ENCODE data around the gene BLM. TPM values are rescaled to one million over a fixed set of nuclear protein-coding genes. Genes with fewer than 3 reads are reported as not detected.

The BLM gene
- total RNA-seq, 1 donor from 2014 or later, result 11.5 TPM

GRCh38 chr15:90760661-90761232 is 43.6 kb downstream of the BLM start:
- H3K4me1 Mint-ChIP-seq (ENCODE audit: unreplicated experiment), result peaks cover 23% of the 10 kb centered on the region
- DNase-seq (ENCODE audit: low spot score), result no peak
- H3K36me3 Mint-ChIP-seq (ENCODE audit: low read depth, unreplicated experiment), result peaks cover 7% of the 10 kb centered on the region
- H3K9me3 Mint-ChIP-seq (ENCODE audit: unreplicated experiment), result no peaks in the 10 kb centered on the region
- no peak overlapping the region for H3K4me3 Mint-ChIP-seq (ENCODE audit: unreplicated experiment)
- no peak overlapping the region for H3K27ac Mint-ChIP-seq (ENCODE audit: unreplicated experiment)
- no peaks in the 10 kb centered on the region for H3K27me3 Mint-ChIP-seq (ENCODE audit: unreplicated experiment)
- no peak for TF ChIP-seq CTCF (IDR thresholded peaks at IDR 0.05; ENCODE audit: unreplicated experiment)

GRCh38 chr15:90761629-90762028 is 44.5 kb downstream of the BLM start:
- H3K27ac Mint-ChIP-seq (ENCODE audit: unreplicated experiment), result no peak overlapping the region
- no peaks in the 10 kb centered on the region for H3K9me3 Mint-ChIP-seq (ENCODE audit: unreplicated experiment)
- no peak for DNase-seq (ENCODE audit: low spot score)

GRCh38 chr15:90762109-90762508 is 45.0 kb downstream of the BLM start:
- Mint-ChIP-seq H3K27ac (ENCODE audit: unreplicated experiment) (no peak overlapping the region), H3K4me1 (ENCODE audit: unreplicated experiment) (peaks cover 21% of the 10 kb centered on the region), H3K9me3 (ENCODE audit: unreplicated experiment) (no peaks in the 10 kb centered on the region), H3K4me3 (ENCODE audit: unreplicated experiment) (no peak overlapping the region), H3K36me3 (ENCODE audit: low read depth, unreplicated experiment) (peaks cover 7% of the 10 kb centered on the region), H3K27me3 (ENCODE audit: unreplicated experiment) (no peaks in the 10 kb centered on the region)
- DNase-seq (ENCODE audit: low spot score), result no peak
- no peak for TF ChIP-seq CTCF (IDR thresholded peaks at IDR 0.05; ENCODE audit: unreplicated experiment)

More at GRCh38 chr15:90761629-90762028, 44.5 kb downstream of the BLM start:
- TF ChIP-seq CTCF (IDR thresholded peaks at IDR 0.05; ENCODE audit: unreplicated experiment), result no peak
- peaks cover 7% of the 10 kb centered on the region for H3K36me3 Mint-ChIP-seq (ENCODE audit: low read depth, unreplicated experiment)
- no peak overlapping the region for H3K4me3 Mint-ChIP-seq (ENCODE audit: unreplicated experiment)
- no peaks in the 10 kb centered on the region for H3K27me3 Mint-ChIP-seq (ENCODE audit: unreplicated experiment)
- H3K4me1 Mint-ChIP-seq (ENCODE audit: unreplicated experiment), result peaks cover 23% of the 10 kb centered on the region

GRCh38 chr15:90763366-90764099 is 46.4 kb downstream of the BLM start:
- TF ChIP-seq CTCF (IDR thresholded peaks at IDR 0.05; ENCODE audit: unreplicated experiment), result no peak
- peaks cover 12% of the 10 kb centered on the region for H3K4me1 Mint-ChIP-seq (ENCODE audit: unreplicated experiment)
- H3K27me3 Mint-ChIP-seq (ENCODE audit: unreplicated experiment), result no peaks in the 10 kb centered on the region
- no peak for DNase-seq (ENCODE audit: low spot score)
- no peak overlapping the region for H3K27ac Mint-ChIP-seq (ENCODE audit: unreplicated experiment)
- H3K36me3 Mint-ChIP-seq (ENCODE audit: low read depth, unreplicated experiment), result peaks cover 9% of the 10 kb centered on the region
- H3K4me3 Mint-ChIP-seq (ENCODE audit: unreplicated experiment), result no peak overlapping the region
- H3K9me3 Mint-ChIP-seq (ENCODE audit: unreplicated experiment), result no peaks in the 10 kb centered on the region

GRCh38 chr15:90765531-90765930 is 48.4 kb downstream of the BLM start:
- peaks cover 5% of the 10 kb centered on the region for H3K36me3 Mint-ChIP-seq (ENCODE audit: low read depth, unreplicated experiment)
- H3K4me3 Mint-ChIP-seq (ENCODE audit: unreplicated experiment), result no peak overlapping the region
- no peaks in the 10 kb centered on the region for H3K9me3 Mint-ChIP-seq (ENCODE audit: unreplicated experiment)

More at GRCh38 chr15:90765531-90765930, 48.4 kb downstream of the BLM start:
- no peaks in the 10 kb centered on the region for H3K27me3 Mint-ChIP-seq (ENCODE audit: unreplicated experiment)
- no peak overlapping the region for H3K27ac Mint-ChIP-seq (ENCODE audit: unreplicated experiment)
- peaks cover 11% of the 10 kb centered on the region for H3K4me1 Mint-ChIP-seq (ENCODE audit: unreplicated experiment)
- DNase-seq (ENCODE audit: low spot score), result no peak
- no peak for TF ChIP-seq CTCF (IDR thresholded peaks at IDR 0.05; ENCODE audit: unreplicated experiment)
